NCI-H524 treated with DMSO at 0.1 percent for 48 hours (cell line): ENCODE measurements around the gene PCK1.

ENCODE experiments used
- DNase-seq: peaks from one replicate; lab custom pipeline; 2025; lab: John Stamatoyannopoulos, UW

The PCK1 gene

GRCh38 chr20:57603120-57603519 lies 42.2 kb downstream of the PCK1 start:
- no peak for DNase-seq

- no peak for DNase-seq
Observed at GRCh38 chr20:57605045-57605444, 44.1 kb downstream of the PCK1 start.

GRCh38 chr20:57605878-57606277 lies 45.0 kb downstream of the PCK1 start:
- DNase-seq = no peak

GRCh38 chr20:57608516-57608915 lies 47.6 kb downstream of the PCK1 start:
- no peak for DNase-seq

GRCh38 chr20:57609086-57609841 lies 48.4 kb downstream of the PCK1 start:
- no peak for DNase-seq

- no peak for DNase-seq
Observed at GRCh38 chr20:57609842-57610167, 48.9 kb downstream of the PCK1 start.

GRCh38 chr20:57610261-57610952 lies 49.5 kb downstream of the PCK1 start:
- DNase-seq = no peak

- no peak for DNase-seq
Observed at GRCh38 chr20:57611586-57612311, 50.8 kb downstream of the PCK1 start.

- no peak for DNase-seq
Observed at GRCh38 chr20:57612436-57612835, 51.5 kb downstream of the PCK1 start.

GRCh38 chr20:57612916-57613315 lies 52.0 kb downstream of the PCK1 start:
- DNase-seq = no peak

- DNase-seq = no peak
Observed at GRCh38 chr20:57613481-57613921, 52.6 kb downstream of the PCK1 start.

GRCh38 chr20:57614490-57615444 lies 53.9 kb downstream of the PCK1 start:
- no peak for DNase-seq

- no peak for DNase-seq
Observed at GRCh38 chr20:57615445-57615811, 54.5 kb downstream of the PCK1 start.

GRCh38 chr20:57616143-57616951 lies 55.4 kb downstream of the PCK1 start:
- DNase-seq = no peak

GRCh38 chr20:57617079-57617795 lies 56.3 kb downstream of the PCK1 start:
- DNase-seq = no peak
